T-helper 1 cell treated with Interleukin-12 subunit alpha and Interleukin-12 subunit beta and Interleukin-4 antibody, amounts not matched to agents 30 μg/mL and 1 μg/mL, for 36 hours (primary cell): Measurements from ENCODE around the gene SEC22A.
"Not testable (repeated sequence)": the region's sequence is repeated elsewhere in the genome, so short reads cannot be mapped to it uniquely, and the experiment has no call there.

Experiments used
- H3K27ac Mint-ChIP-seq: one replicate; pipeline ENCODE4 v1.8.0; 2021; ENCODE audit warnings: mild to moderate bottlenecking, mixed read lengths
- H3K27me3 Mint-ChIP-seq: one replicate; pipeline ENCODE4 v1.8.0; 2021; ENCODE audit warnings: low read depth, mixed read lengths
- H3K36me3 Mint-ChIP-seq: one replicate; pipeline ENCODE4 v1.8.0; 2021; ENCODE audit warnings: low read depth, mixed read lengths
- H3K4me1 Mint-ChIP-seq: one replicate; pipeline ENCODE4 v1.8.0; 2021; ENCODE audit warnings: low read depth, mixed read lengths
- H3K4me3 Mint-ChIP-seq: one replicate; pipeline ENCODE4 v1.8.0; 2021; ENCODE audit warnings: mild to moderate bottlenecking, moderate library complexity, mixed read lengths
- H3K9me3 Mint-ChIP-seq: one replicate; pipeline ENCODE4 v1.8.0; 2021; ENCODE audit warnings: mixed read lengths

Gene SEC22A

GRCh38 chr3:123221369-123221768, 19.6 kb downstream of the SEC22A start:
- not testable (repeated sequence) for H3K27ac Mint-ChIP-seq

GRCh38 chr3:123225016-123225415, 23.3 kb downstream of the SEC22A start:
- no peak overlapping the region for H3K4me3 Mint-ChIP-seq
- H3K9me3 Mint-ChIP-seq: peaks cover 33% of the 10 kb centered on the region
- H3K36me3 Mint-ChIP-seq: peaks cover 38% of the 10 kb centered on the region
- no peaks in the 10 kb centered on the region for H3K27me3 Mint-ChIP-seq
- H3K27ac Mint-ChIP-seq: no peak overlapping the region
- peaks cover 2% of the 10 kb centered on the region for H3K4me1 Mint-ChIP-seq

More at GRCh38 chr3:123221369-123221768, 19.6 kb downstream of the SEC22A start:
- H3K36me3 Mint-ChIP-seq: peaks cover 12% of the 10 kb centered on the region
- H3K4me3 Mint-ChIP-seq, H3K4me1 Mint-ChIP-seq, H3K27me3 Mint-ChIP-seq, H3K9me3 Mint-ChIP-seq: not testable (repeated sequence)

GRCh38 chr3:123226549-123226948, 24.8 kb downstream of the SEC22A start:
- Mint-ChIP-seq H3K4me3 (no peak overlapping the region), H3K4me1 (peaks cover 2% of the 10 kb centered on the region), H3K27ac (no peak overlapping the region), H3K9me3 (peaks cover 33% of the 10 kb centered on the region), H3K36me3 (peaks cover 46% of the 10 kb centered on the region), H3K27me3 (no peaks in the 10 kb centered on the region)

GRCh38 chr3:123229145-123229544, 27.4 kb downstream of the SEC22A start:
- H3K27me3 Mint-ChIP-seq: no peaks in the 10 kb centered on the region
- H3K27ac Mint-ChIP-seq: no peak overlapping the region
- no peak overlapping the region for H3K4me3 Mint-ChIP-seq
- H3K4me1 Mint-ChIP-seq: no peaks in the 10 kb centered on the region
- peaks cover 33% of the 10 kb centered on the region for H3K9me3 Mint-ChIP-seq
- peaks cover 50% of the 10 kb centered on the region for H3K36me3 Mint-ChIP-seq

- Mint-ChIP-seq H3K27me3 (no peaks in the 10 kb centered on the region), H3K4me3 (no peak overlapping the region), H3K9me3 (no peaks in the 10 kb centered on the region), H3K27ac (no peak overlapping the region), H3K36me3 (peaks cover 24% of the 10 kb centered on the region), H3K4me1 (peaks cover 4% of the 10 kb centered on the region)
Measured at GRCh38 chr3:123236902-123237301, 35.2 kb downstream of the SEC22A start.

GRCh38 chr3:123239186-123239585, 37.4 kb downstream of the SEC22A start:
- H3K9me3 Mint-ChIP-seq, H3K4me3 Mint-ChIP-seq, H3K27ac Mint-ChIP-seq, H3K4me1 Mint-ChIP-seq, H3K27me3 Mint-ChIP-seq: not testable (repeated sequence)
- peaks cover 28% of the 10 kb centered on the region for H3K36me3 Mint-ChIP-seq

- Mint-ChIP-seq H3K27ac (no peak overlapping the region), H3K4me3 (no peak overlapping the region), H3K36me3 (peaks cover 31% of the 10 kb centered on the region), H3K4me1 (peaks cover 10% of the 10 kb centered on the region), H3K9me3 (no peaks in the 10 kb centered on the region), H3K27me3 (no peaks in the 10 kb centered on the region)
Measured at GRCh38 chr3:123239756-123240155, 38.0 kb downstream of the SEC22A start.

- H3K4me3 Mint-ChIP-seq: no peak overlapping the region
- no peaks in the 10 kb centered on the region for H3K9me3 Mint-ChIP-seq
- H3K4me1 Mint-ChIP-seq: peaks cover 12% of the 10 kb centered on the region
- H3K27me3 Mint-ChIP-seq: no peaks in the 10 kb centered on the region
- peaks cover 42% of the 10 kb centered on the region for H3K36me3 Mint-ChIP-seq
- no peak overlapping the region for H3K27ac Mint-ChIP-seq
Measured at GRCh38 chr3:123244128-123244527, 42.4 kb downstream of the SEC22A start.

- Mint-ChIP-seq H3K9me3 (no peaks in the 10 kb centered on the region), H3K27me3 (no peaks in the 10 kb centered on the region), H3K4me3 (no peak overlapping the region), H3K27ac (no peak overlapping the region), H3K36me3 (peaks cover 31% of the 10 kb centered on the region), H3K4me1 (peaks cover 8% of the 10 kb centered on the region)
Measured at GRCh38 chr3:123246866-123247265, 45.1 kb downstream of the SEC22A start.

GRCh38 chr3:123256256-123256655, 54.5 kb downstream of the SEC22A start:
- H3K4me1 Mint-ChIP-seq: peaks cover 4% of the 10 kb centered on the region
- H3K27me3 Mint-ChIP-seq: no peaks in the 10 kb centered on the region
- peaks cover 14% of the 10 kb centered on the region for H3K36me3 Mint-ChIP-seq
- H3K27ac Mint-ChIP-seq: no peak overlapping the region
- H3K9me3 Mint-ChIP-seq: no peaks in the 10 kb centered on the region
- no peak overlapping the region for H3K4me3 Mint-ChIP-seq

GRCh38 chr3:123258359-123258758, 56.6 kb downstream of the SEC22A start:
- no peak overlapping the region for H3K4me3 Mint-ChIP-seq
- no peaks in the 10 kb centered on the region for H3K9me3 Mint-ChIP-seq
- H3K27me3 Mint-ChIP-seq: no peaks in the 10 kb centered on the region
- peaks cover 11% of the 10 kb centered on the region for H3K4me1 Mint-ChIP-seq
- H3K27ac Mint-ChIP-seq: no peak overlapping the region
- peaks cover 9% of the 10 kb centered on the region for H3K36me3 Mint-ChIP-seq

GRCh38 chr3:123258811-123259420, 57.2 kb downstream of the SEC22A start:
- Mint-ChIP-seq H3K27ac (no peak overlapping the region), H3K4me3 (no peak overlapping the region), H3K9me3 (no peaks in the 10 kb centered on the region), H3K36me3 (peaks cover 9% of the 10 kb centered on the region), H3K4me1 (peaks cover 11% of the 10 kb centered on the region), H3K27me3 (no peaks in the 10 kb centered on the region)

- no peaks in the 10 kb centered on the region for H3K27me3 Mint-ChIP-seq
- peaks cover 16% of the 10 kb centered on the region for H3K36me3 Mint-ChIP-seq
- H3K9me3 Mint-ChIP-seq: no peaks in the 10 kb centered on the region
- no peak overlapping the region for H3K4me3 Mint-ChIP-seq
- H3K4me1 Mint-ChIP-seq: peaks cover 9% of the 10 kb centered on the region
- H3K27ac Mint-ChIP-seq: no peak overlapping the region
Measured at GRCh38 chr3:123261666-123262065, 59.9 kb downstream of the SEC22A start.

GRCh38 chr3:123262226-123262625, 60.5 kb downstream of the SEC22A start:
- Mint-ChIP-seq H3K27ac (no peak overlapping the region), H3K27me3 (no peaks in the 10 kb centered on the region), H3K36me3 (peaks cover 19% of the 10 kb centered on the region), H3K9me3 (no peaks in the 10 kb centered on the region), H3K4me1 (peaks cover 9% of the 10 kb centered on the region), H3K4me3 (no peak overlapping the region)

- no peak overlapping the region for H3K4me3 Mint-ChIP-seq
- H3K27ac Mint-ChIP-seq: no peak overlapping the region
- H3K9me3 Mint-ChIP-seq: no peaks in the 10 kb centered on the region
- peaks cover 9% of the 10 kb centered on the region for H3K4me1 Mint-ChIP-seq
- H3K27me3 Mint-ChIP-seq: no peaks in the 10 kb centered on the region
- peaks cover 19% of the 10 kb centered on the region for H3K36me3 Mint-ChIP-seq
Measured at GRCh38 chr3:123262868-123263267, 61.1 kb downstream of the SEC22A start.

- H3K27me3 Mint-ChIP-seq: no peaks in the 10 kb centered on the region
- peaks cover 8% of the 10 kb centered on the region for H3K4me1 Mint-ChIP-seq
- H3K4me3 Mint-ChIP-seq: no peak overlapping the region
- no peak overlapping the region for H3K27ac Mint-ChIP-seq
- no peaks in the 10 kb centered on the region for H3K9me3 Mint-ChIP-seq
- H3K36me3 Mint-ChIP-seq: peaks cover 19% of the 10 kb centered on the region
Measured at GRCh38 chr3:123263941-123264340, 62.2 kb downstream of the SEC22A start.
